Kidney epithelial cell (primary cell): ENCODE measurements around the gene DEGS1. TPM values are rescaled to one million over a fixed set of nuclear protein-coding genes. Genes with fewer than 3 reads are reported as not detected.

Experiments used
- DNase-seq: peaks from one replicate; pipeline ENCODE4 v3.0.0-alpha.2; 2010; ENCODE audit warnings: low read depth
- H3K27me3 ChIP-seq: 2 replicates; pipeline ENCODE4 v1.6.0; 2011; ENCODE audit warnings: low read length; ENCODE audit not compliant: control insufficient read depth, insufficient read depth
- H3K36me3 ChIP-seq: 2 replicates; pipeline ENCODE4 v1.5.1; 2011; ENCODE audit warnings: low read length; ENCODE audit not compliant: control insufficient read depth, insufficient read depth
- H3K4me3 ChIP-seq: 2 replicates; pipeline ENCODE4 v1.5.1; 2011; ENCODE audit warnings: low read depth, mild to moderate bottlenecking, control low read depth, low read length
- total RNA-seq: library from RNA; depleted of rRNA; stranded (reverse); fragments of >200 nt; gene quantifications from 2 replicates; pipeline ENCODE4 v1.2.3, GENCODE V29; 2015
- TF ChIP-seq, protein P1 (sequence below): IDR thresholded peaks from 2 replicates; pipeline ENCODE4 v1.5.1; 2011; ENCODE audit warnings: mild to moderate bottlenecking, moderate library complexity, low read length, control low read depth, inconsistent platforms; ENCODE audit not compliant: insufficient read depth, poor library complexity, severe bottlenecking

Gene DEGS1
- total RNA-seq, 1 donor from 2014 or later, result 89.2 TPM

DNA sequence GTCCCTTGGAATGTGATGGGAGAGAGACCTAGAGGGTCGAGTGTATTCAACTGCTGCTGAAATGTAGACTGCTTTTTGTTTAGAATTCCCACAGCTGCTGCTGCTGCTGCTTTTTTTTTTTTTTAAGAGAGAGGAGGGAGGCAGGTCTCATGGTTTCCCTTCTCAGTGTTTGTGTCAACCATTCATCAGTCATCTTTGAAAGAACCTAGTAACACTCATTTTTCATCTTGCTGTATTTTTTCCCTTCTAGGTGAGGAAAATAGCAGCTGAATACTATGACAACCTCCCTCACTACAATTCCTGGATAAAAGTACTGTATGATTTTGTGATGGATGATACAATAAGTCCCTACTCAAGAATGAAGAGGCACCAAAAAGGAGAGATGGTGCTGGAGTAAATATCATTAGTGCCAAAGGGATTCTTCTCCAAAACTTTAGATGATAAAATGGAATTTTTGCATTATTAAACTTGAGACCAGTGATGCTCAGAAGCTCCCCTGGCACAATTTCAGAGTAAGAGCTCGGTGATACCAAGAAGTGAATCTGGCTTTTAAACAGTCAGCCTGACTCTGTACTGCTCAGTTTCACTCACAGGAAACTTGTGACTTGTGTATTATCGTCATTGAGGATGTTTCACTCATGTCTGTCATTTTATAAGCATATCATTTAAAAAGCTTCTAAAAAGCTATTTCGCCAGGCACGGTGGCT, 9.2 kb downstream of the DEGS1 start:
- no peak overlapping the region for H3K4me3 ChIP-seq
- peaks cover 1% of the 10 kb centered on the region for H3K36me3 ChIP-seq
- no peaks in the 10 kb centered on the region for H3K27me3 ChIP-seq
- no peak for DNase-seq
- TF ChIP-seq, protein P1, sequence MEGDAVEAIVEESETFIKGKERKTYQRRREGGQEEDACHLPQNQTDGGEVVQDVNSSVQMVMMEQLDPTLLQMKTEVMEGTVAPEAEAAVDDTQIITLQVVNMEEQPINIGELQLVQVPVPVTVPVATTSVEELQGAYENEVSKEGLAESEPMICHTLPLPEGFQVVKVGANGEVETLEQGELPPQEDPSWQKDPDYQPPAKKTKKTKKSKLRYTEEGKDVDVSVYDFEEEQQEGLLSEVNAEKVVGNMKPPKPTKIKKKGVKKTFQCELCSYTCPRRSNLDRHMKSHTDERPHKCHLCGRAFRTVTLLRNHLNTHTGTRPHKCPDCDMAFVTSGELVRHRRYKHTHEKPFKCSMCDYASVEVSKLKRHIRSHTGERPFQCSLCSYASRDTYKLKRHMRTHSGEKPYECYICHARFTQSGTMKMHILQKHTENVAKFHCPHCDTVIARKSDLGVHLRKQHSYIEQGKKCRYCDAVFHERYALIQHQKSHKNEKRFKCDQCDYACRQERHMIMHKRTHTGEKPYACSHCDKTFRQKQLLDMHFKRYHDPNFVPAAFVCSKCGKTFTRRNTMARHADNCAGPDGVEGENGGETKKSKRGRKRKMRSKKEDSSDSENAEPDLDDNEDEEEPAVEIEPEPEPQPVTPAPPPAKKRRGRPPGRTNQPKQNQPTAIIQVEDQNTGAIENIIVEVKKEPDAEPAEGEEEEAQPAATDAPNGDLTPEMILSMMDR, result no peak

DNA sequence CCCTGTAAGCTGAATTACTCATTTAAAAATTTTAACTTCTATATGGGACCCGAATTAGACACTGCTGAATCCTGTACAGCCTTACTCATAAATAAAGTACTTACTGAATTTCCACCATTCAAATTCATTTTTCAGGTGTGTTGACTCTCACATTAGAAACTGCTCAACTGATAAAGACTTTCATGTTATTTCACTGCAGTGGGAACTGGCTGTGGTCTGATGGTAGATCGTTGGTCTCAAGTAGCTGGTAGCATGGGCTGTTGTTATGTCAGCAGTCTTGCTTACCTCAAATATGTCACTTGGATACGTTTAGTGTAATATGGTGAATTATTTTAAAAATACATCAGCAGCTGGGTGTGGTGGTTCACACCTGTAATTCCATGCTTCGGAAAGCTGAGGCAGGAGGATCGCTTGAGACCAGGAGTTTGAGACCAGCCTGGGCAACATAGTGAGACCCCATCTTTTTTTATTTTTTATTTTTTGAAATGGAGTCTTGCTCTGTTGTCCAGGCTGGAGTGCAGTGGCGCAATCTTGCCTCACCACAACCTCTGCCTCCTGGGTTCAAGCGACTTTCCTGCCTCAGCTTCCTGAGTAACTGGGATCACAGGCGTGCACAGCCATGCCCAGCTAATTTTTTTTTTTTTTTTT, 10.4 kb downstream of the DEGS1 start:
- Histone ChIP-seq H3K4me3 (no peak overlapping the region), H3K27me3 (no peaks in the 10 kb centered on the region), H3K36me3 (peaks cover 1% of the 10 kb centered on the region)
- TF ChIP-seq, protein P1, result no peak
- no peak for DNase-seq

DNA sequence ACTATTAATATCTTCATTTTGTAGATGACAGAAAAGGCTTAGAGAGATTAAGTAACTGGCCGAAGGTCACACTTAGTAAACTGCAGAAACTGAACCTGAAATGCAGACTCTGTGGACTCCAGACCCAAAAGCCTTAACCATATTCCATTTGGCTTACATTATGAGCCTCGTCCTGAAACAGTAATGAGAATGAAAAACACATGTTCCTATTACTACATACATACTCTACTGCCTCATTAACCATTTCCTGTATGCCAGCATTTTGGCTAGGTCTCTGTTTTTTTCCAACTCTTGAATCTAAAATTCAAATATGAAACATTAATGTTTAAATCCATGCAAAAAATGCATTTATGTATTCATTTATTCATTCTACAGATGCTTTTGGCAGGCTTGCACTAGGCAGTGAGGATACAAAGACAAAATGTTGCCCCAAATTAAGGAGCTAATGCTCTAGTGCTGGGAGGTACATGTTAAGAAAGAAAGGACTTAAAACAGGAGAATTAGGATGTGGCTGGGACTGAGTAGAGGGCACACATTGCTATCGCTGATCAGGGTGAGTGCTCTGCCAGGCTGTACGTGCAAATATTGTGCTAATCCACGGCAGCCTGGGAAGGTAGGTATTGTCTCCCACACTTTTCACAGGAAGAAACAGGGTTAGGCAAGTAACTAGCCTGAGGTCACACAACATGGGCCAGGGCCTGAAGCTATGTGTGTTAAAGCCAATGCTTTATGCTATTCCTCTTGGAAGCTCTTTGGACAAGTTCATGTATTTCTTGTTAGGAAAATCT, 14.0 kb downstream of the DEGS1 start:
- peaks cover 1% of the 10 kb centered on the region for H3K36me3 ChIP-seq
- TF ChIP-seq, protein P1, result no peak

DNA sequence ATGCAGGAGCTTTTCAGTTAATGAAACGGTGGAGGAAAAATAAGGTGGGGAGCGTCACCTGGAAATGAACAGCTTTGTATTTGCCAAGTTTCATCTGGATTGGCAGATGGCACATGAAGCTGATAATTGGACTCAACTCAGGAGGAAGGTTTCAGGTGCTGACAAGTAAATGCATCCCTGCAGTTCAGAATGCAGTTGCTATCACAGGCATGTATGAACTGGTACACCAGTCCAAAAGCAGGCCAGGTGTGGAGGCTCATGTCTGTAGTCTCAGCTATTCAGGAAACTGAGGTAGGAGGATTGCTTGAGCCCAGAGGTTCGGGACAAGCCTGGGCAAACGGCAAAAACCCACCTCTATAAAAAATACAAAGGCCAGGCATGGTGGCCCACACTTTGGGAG, 15.5 kb downstream of the DEGS1 start:
- Histone ChIP-seq H3K36me3 (no peaks in the 10 kb centered on the region), H3K27me3 (no peaks in the 10 kb centered on the region), H3K4me3 (no peak overlapping the region)
- TF ChIP-seq, protein P1, result no peak
- no peak for DNase-seq

More for the DNA sequence above, 14.0 kb downstream of the DEGS1 start:
- no peak for DNase-seq
- H3K27me3 ChIP-seq, result no peaks in the 10 kb centered on the region
- no peak overlapping the region for H3K4me3 ChIP-seq

DNA sequence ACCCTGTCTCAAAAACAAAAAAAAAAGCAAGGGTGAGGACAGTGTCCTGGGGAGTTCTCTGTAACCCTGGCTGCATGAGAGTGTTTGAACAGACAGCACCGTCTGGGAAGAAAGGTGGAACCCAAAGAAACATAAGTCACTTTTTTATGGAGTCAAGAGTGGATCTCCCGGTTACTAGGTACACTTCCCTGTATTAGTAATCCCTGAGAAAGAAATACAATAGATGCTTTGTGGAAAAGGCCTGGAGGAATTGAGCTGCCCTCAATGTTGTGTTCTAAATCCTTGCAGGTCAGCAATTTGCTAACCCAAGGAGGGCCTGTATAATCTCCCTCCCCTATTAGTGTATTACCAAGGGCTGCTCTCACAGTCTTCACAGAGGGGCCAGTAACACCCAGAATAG, 16.6 kb downstream of the DEGS1 start:
- TF ChIP-seq, protein P1, result no peak
- Histone ChIP-seq H3K4me3 (no peak overlapping the region), H3K36me3 (no peaks in the 10 kb centered on the region), H3K27me3 (no peaks in the 10 kb centered on the region)
- DNase-seq, result no peak
